Mesendoderm (in vitro differentiated cells): Measurements from ENCODE around the gene TREM2.

Source experiments
- DNase-seq: peaks from one replicate; pipeline ENCODE4 v3.0.0; 2013
- H2AK5ac ChIP-seq: 2 replicates; pipeline ENCODE4 v1.6.1; 2013; ENCODE audit warnings: low read length, inconsistent platforms
- H2BK120ac ChIP-seq: 2 replicates; pipeline ENCODE4 v1.6.1; 2013; ENCODE audit warnings: low read depth, mild to moderate bottlenecking, low read length, moderate library complexity, mixed read lengths
- H2BK15ac ChIP-seq: replicated peaks from 2 replicates; pipeline ENCODE4 v1.6.1; 2013; ENCODE audit warnings: low read depth, mild to moderate bottlenecking, moderate library complexity
- H2BK5ac ChIP-seq: 2 replicates; pipeline ENCODE4 v1.6.1; 2013; ENCODE audit warnings: low read length, inconsistent platforms
- H3K18ac ChIP-seq: 2 replicates; pipeline ENCODE4 v1.6.1; 2013; ENCODE audit warnings: mild to moderate bottlenecking, low read length, mixed read lengths
- H3K23ac ChIP-seq: one replicate; pipeline ENCODE4 v1.6.1; 2013; ENCODE audit warnings: low read length
- H3K27ac ChIP-seq: 2 replicates; pipeline ENCODE4 v1.5.1; 2013; ENCODE audit warnings: low read depth, mild to moderate bottlenecking, inconsistent platforms, low read length, moderate library complexity
- H3K27me3 ChIP-seq: 2 replicates; pipeline ENCODE4 v1.6.1; 2013; ENCODE audit warnings: low read length, control low read depth, mild to moderate bottlenecking, inconsistent platforms; ENCODE audit not compliant: insufficient read depth, poor library complexity
- H3K36me3 ChIP-seq: 2 replicates; pipeline ENCODE4 v1.6.1; 2013; ENCODE audit warnings: low read length, inconsistent platforms; ENCODE audit not compliant: control insufficient read depth, insufficient read depth
- H3K4ac ChIP-seq: one replicate; pipeline ENCODE4 v1.6.1; 2013; ENCODE audit warnings: low read depth, mild to moderate bottlenecking, low read length, moderate library complexity
- H3K4me1 ChIP-seq: 2 replicates; pipeline ENCODE4 v1.6.1; 2013; ENCODE audit warnings: low read depth, low read length, inconsistent platforms; ENCODE audit not compliant: control insufficient read depth
- H3K4me2 ChIP-seq: 2 replicates; pipeline ENCODE4 v1.6.1; 2013; ENCODE audit warnings: low read length
- H3K4me3 ChIP-seq: 2 replicates; pipeline ENCODE4 v1.5.1; 2013; ENCODE audit warnings: mild to moderate bottlenecking, low read length
- H3K56ac ChIP-seq: one replicate; pipeline ENCODE4 v1.6.1; 2013; ENCODE audit warnings: low read length
- H3K79me1 ChIP-seq: 2 replicates; pipeline ENCODE4 v1.6.1; 2013; ENCODE audit warnings: low read length, inconsistent platforms
- H3K79me2 ChIP-seq: 2 replicates; pipeline ENCODE4 v1.6.1; 2013; ENCODE audit warnings: mild to moderate bottlenecking, low read length; ENCODE audit not compliant: control insufficient read depth, insufficient read depth
- H3K9ac ChIP-seq: 2 replicates; pipeline ENCODE4 v1.6.1; 2013; ENCODE audit warnings: low read length, inconsistent platforms
- H4K5ac ChIP-seq: one replicate; pipeline ENCODE4 v1.6.1; 2013; ENCODE audit warnings: low read length
- H4K8ac ChIP-seq: one replicate; pipeline ENCODE4 v1.6.1; 2013; ENCODE audit warnings: low read depth, mild to moderate bottlenecking, control low read depth, low read length, moderate library complexity
- WGBS: extraction: QIAGEN DNeasy Blood & Tissue Kit; methylation state at CpG from one replicate; pipeline ENCODE4 v1.1.7; 2013; ENCODE audit warnings: low lambda C conversion rate, missing lambda C conversion rate; ENCODE audit not compliant: insufficient coverage; ENCODE audit errors: extremely low coverage; 5-methylcytosine and 5-hydroxymethylcytosine counted together

TREM2 gene

GRCh38 chr6:41161851-41162552 lies 914 bp downstream of the TREM2 start:
- Histone ChIP-seq H4K5ac (no peak overlapping the region), H3K79me1 (no peaks in the 10 kb centered on the region), H3K9ac (no peak overlapping the region), H3K18ac (no peak overlapping the region), H3K56ac (no peak overlapping the region), H2BK5ac (no peak overlapping the region), H2AK5ac (no peak overlapping the region), H3K4ac (no peak overlapping the region), H3K36me3 (no peaks in the 10 kb centered on the region), H3K23ac (no peak overlapping the region), H3K27me3 (no peaks in the 10 kb centered on the region), H2BK15ac (no peak overlapping the region), H3K4me2 (no peak overlapping the region), H3K27ac (no peak overlapping the region), H4K8ac (no peak overlapping the region), H2BK120ac (no peak overlapping the region), H3K4me3 (no peak overlapping the region), H3K4me1 (no peaks in the 10 kb centered on the region), H3K79me2 (no peaks in the 10 kb centered on the region)
- no peak for DNase-seq
- no CpG with 5 or more reads among the region's 13 CpGs for WGBS

DNA sequence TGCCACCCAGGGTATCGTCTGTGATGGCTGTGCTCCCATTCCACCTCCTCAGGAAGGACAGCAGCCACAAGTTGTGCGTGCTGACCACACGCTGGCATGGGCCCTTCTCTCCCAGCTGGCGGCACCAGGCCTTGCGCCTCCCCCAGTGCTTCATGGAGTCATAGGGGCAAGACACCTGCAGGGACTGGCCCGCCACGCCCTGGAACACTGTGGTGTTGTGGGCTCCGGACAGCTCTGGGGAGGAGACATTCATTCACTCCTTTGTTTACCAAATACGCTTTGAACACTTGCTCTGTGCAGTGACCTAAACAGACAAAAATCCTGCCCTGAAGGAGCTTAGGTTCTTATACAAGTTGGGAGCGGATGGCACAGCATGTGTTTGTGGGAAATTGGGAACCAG lies 1.5 kb downstream of the TREM2 start:
- Histone ChIP-seq H4K5ac (no peak overlapping the region), H3K27ac (no peak overlapping the region), H3K23ac (no peak overlapping the region), H2BK120ac (no peak overlapping the region), H2BK15ac (no peak overlapping the region), H3K4me2 (no peak overlapping the region), H3K56ac (no peak overlapping the region), H3K18ac (no peak overlapping the region), H3K79me1 (no peaks in the 10 kb centered on the region), H3K4me1 (no peaks in the 10 kb centered on the region), H3K4me3 (no peak overlapping the region), H3K36me3 (no peaks in the 10 kb centered on the region), H3K4ac (no peak overlapping the region), H2AK5ac (no peak overlapping the region), H2BK5ac (no peak overlapping the region), H4K8ac (no peak overlapping the region), H3K79me2 (no peaks in the 10 kb centered on the region), H3K27me3 (no peaks in the 10 kb centered on the region), H3K9ac (no peak overlapping the region)
- no CpG with 5 or more reads among the region's 10 CpGs for WGBS
- DNase-seq: no peak

DNA sequence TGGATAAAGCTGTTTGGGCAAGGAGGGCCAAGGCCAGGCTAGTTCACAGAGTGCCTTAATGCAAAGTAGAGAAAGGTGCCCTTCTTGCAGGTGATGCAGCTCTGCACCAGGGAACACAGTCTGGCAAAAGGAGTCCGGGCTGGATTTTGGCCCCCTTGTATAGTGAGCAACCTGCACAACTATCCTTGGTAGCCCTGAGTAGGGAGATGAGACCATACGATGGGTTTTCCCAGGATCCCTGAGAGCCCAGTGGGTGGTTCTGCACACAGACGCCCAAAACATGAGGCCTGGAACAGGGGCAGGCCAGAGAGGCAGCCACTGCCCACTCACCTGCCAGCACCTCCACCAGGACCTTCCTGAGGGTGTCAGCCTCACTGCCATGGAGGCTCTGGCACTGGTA lies 2.0 kb downstream of the TREM2 start:
- Histone ChIP-seq H2BK120ac (no peak overlapping the region), H3K27ac (no peak overlapping the region), H4K5ac (no peak overlapping the region), H4K8ac (no peak overlapping the region), H3K4me2 (no peak overlapping the region), H3K18ac (no peak overlapping the region), H3K79me1 (no peaks in the 10 kb centered on the region), H2BK5ac (no peak overlapping the region), H2AK5ac (no peak overlapping the region), H3K36me3 (no peaks in the 10 kb centered on the region), H3K79me2 (no peaks in the 10 kb centered on the region), H3K4me1 (no peaks in the 10 kb centered on the region), H3K56ac (no peak overlapping the region), H3K9ac (no peak overlapping the region), H3K4me3 (no peak overlapping the region), H3K4ac (no peak overlapping the region), H3K27me3 (no peaks in the 10 kb centered on the region), H3K23ac (no peak overlapping the region), H2BK15ac (no peak overlapping the region)
- DNase-seq: no peak
- no CpG with 5 or more reads among the region's 3 CpGs for WGBS

DNA sequence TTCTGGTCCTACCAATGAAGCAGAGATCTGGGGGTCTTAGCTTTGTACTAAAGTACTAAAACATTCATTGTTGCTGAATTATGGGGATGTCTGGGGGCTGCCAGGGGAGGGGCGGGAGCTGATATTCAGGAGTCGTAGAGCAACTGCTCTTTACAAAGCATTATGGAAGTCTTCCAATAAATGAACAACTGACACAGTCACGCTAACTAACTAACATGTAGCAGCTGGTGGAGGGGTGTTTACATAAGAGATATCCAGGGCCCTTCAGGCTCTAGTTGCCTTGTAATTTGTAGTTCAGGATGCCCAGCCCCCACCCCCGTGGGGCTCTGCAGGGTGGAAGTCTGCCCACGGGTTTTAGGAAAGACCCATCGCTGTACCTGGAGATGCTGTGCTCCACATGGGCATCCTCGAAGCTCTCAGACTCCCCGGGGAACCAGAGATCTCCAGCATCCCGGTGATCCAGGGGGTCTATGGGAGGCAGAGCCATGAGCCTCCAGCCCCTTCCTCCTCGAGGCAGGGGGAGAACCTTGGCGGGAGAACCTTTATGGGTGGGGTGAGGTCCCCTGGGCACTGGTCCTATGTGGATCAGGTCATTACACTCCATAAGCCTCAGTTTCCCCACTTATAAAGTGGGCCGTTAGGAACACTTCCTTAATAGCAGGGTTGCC lies 3.4 kb downstream of the TREM2 start:
- H3K56ac ChIP-seq: no peak overlapping the region
- H3K27me3 ChIP-seq: no peaks in the 10 kb centered on the region
- H3K4me3 ChIP-seq: no peak overlapping the region
- H3K79me2 ChIP-seq: no peaks in the 10 kb centered on the region
- H3K9ac ChIP-seq: no peak overlapping the region
- no peak overlapping the region for H3K18ac ChIP-seq
- no peak overlapping the region for H3K23ac ChIP-seq
- H3K79me1 ChIP-seq: no peaks in the 10 kb centered on the region
- no peaks in the 10 kb centered on the region for H3K4me1 ChIP-seq
- H3K4me2 ChIP-seq: no peak overlapping the region
- no peak overlapping the region for H4K5ac ChIP-seq
- no peak overlapping the region for H3K27ac ChIP-seq
- no peak overlapping the region for H2BK5ac ChIP-seq
- DNase-seq: no peak
- H2BK15ac ChIP-seq: no peak overlapping the region
- no peaks in the 10 kb centered on the region for H3K36me3 ChIP-seq
- H4K8ac ChIP-seq: no peak overlapping the region
- WGBS: no CpG with 5 or more reads among the region's 12 CpGs
- no peak overlapping the region for H3K4ac ChIP-seq
- H2AK5ac ChIP-seq: no peak overlapping the region
- no peak overlapping the region for H2BK120ac ChIP-seq

DNA sequence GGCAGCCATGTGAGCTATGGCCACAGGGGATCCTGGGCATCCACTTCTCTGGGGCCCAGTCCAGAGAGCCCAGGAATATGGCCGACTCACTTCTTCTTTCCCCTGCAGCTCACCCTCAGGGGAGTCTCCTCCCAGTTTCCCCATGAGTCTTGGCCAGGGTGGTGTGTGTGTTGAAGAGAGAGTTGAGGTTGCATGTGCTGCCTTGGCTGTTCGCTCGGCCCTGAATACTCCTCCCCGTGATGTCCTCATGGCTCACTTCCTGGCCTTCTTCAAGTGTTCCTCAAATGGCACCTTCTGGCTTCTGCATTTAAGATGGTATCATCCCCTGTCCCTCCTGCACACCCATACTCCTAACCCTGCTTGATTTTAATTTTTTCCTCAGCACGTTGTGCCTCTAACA lies 5.6 kb downstream of the TREM2 start:
- H3K36me3 ChIP-seq: no peaks in the 10 kb centered on the region
- H3K9ac ChIP-seq: no peak overlapping the region
- H2BK5ac ChIP-seq: no peak overlapping the region
- no peak overlapping the region for H3K4ac ChIP-seq
- H4K5ac ChIP-seq: no peak overlapping the region
- no peak overlapping the region for H2AK5ac ChIP-seq
- no peak overlapping the region for H2BK15ac ChIP-seq
- no peak overlapping the region for H3K56ac ChIP-seq
- DNase-seq: no peak
- WGBS: no CpG with 5 or more reads among the region's 5 CpGs
- H3K4me1 ChIP-seq: peaks cover 7% of the 10 kb centered on the region
- H3K79me2 ChIP-seq: no peaks in the 10 kb centered on the region
- no peak overlapping the region for H3K27ac ChIP-seq
- H3K4me3 ChIP-seq: no peak overlapping the region
- H3K4me2 ChIP-seq: no peak overlapping the region
- H4K8ac ChIP-seq: no peak overlapping the region
- H2BK120ac ChIP-seq: no peak overlapping the region
- H3K18ac ChIP-seq: no peak overlapping the region
- H3K79me1 ChIP-seq: no peaks in the 10 kb centered on the region
- H3K27me3 ChIP-seq: no peaks in the 10 kb centered on the region
- no peak overlapping the region for H3K23ac ChIP-seq

DNA sequence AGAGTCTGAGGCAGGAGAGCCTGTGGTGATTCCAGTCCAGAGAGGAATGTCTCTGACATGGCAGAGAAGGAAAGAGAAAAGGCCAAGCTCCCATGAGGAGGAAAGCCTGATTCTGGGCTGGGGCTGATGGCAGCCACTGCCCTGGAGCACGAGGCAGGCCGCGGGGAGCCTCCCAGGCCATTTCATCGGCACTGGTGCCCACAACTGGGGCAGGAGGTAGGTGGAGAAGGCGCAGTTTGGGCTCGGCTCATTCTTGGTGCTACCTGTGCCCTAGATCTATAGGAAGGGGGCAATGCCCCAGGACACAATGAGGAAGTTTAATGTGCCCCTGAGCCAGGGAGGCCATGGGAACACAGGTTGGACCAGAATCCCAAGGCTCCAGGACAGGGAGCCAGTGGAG lies 6.1 kb downstream of the TREM2 start:
- Histone ChIP-seq H4K5ac (no peak overlapping the region), H3K79me2 (no peaks in the 10 kb centered on the region), H3K9ac (no peak overlapping the region), H3K4me2 (no peak overlapping the region), H3K27ac (no peak overlapping the region), H2BK120ac (no peak overlapping the region), H2BK15ac (no peak overlapping the region), H2AK5ac (no peak overlapping the region), H3K79me1 (no peaks in the 10 kb centered on the region), H3K36me3 (no peaks in the 10 kb centered on the region), H3K4me3 (no peak overlapping the region), H4K8ac (no peak overlapping the region), H3K56ac (no peak overlapping the region), H2BK5ac (no peak overlapping the region), H3K4ac (no peak overlapping the region), H3K27me3 (no peaks in the 10 kb centered on the region), H3K4me1 (peaks cover 7% of the 10 kb centered on the region), H3K18ac (no peak overlapping the region), H3K23ac (no peak overlapping the region)
- WGBS: no CpG with 5 or more reads among the region's 6 CpGs
- no peak for DNase-seq
